Parathyroid adenoma (tissue), 2 donors: ENCODE data around the gene SMOC1.

Experiments used
- H2AFZ ChIP-seq: fragments of 300-600 bp; sonication (generic); one replicate; pipeline ENCODE4 v1.7.0; 2017; ENCODE audit warnings: antibody characterized with exemption, mild to moderate bottlenecking
- H3K27ac ChIP-seq: fragments of 300-600 bp; sonication (generic); one replicate; pipeline ENCODE4 v1.7.0; 2017
- H3K27me3 ChIP-seq: fragments of 300-600 bp; sonication (generic); one replicate; pipeline ENCODE4 v1.7.0; 2017; ENCODE audit warnings: low read length; ENCODE audit not compliant: control insufficient read depth, insufficient read depth
- H3K36me3 ChIP-seq: fragments of 300-600 bp; sonication (generic); one replicate; pipeline ENCODE4 v1.7.0; 2017; ENCODE audit warnings: low read length; ENCODE audit not compliant: control insufficient read depth, insufficient read depth
- H3K4me1 ChIP-seq: fragments of 300-600 bp; sonication (generic); one replicate; pipeline ENCODE4 v1.7.0; 2017; ENCODE audit warnings: control low read depth
- H3K4me2 ChIP-seq: fragments of 300-600 bp; sonication (generic); one replicate; pipeline ENCODE4 v1.7.0; 2017; ENCODE audit warnings: low read length
- H3K4me3 ChIP-seq: fragments of 300-600 bp; sonication (generic); one replicate; pipeline ENCODE4 v1.7.0; 2017; ENCODE audit warnings: low read depth, low read length
- H3K79me2 ChIP-seq: fragments of 300-600 bp; sonication (generic); one replicate; pipeline ENCODE4 v1.7.0; 2017; ENCODE audit warnings: control low read depth
- H3K9ac ChIP-seq: fragments of 300-600 bp; sonication (generic); one replicate; pipeline ENCODE4 v1.7.0; 2017; ENCODE audit warnings: mild to moderate bottlenecking
- H3K9me3 ChIP-seq: fragments of 300-600 bp; sonication (generic); one replicate; pipeline ENCODE4 v1.7.0; 2017; ENCODE audit warnings: low read length; ENCODE audit not compliant: control insufficient read depth
- TF ChIP-seq, protein P1 (sequence below): fragments of 300-600 bp; sonication (generic); IDR thresholded peaks from one replicate; pipeline ENCODE4 v1.7.0; 2017; ENCODE audit warnings: antibody characterized with exemption, mild to moderate bottlenecking
- donor health status: primary hyperparathyroidism.

SMOC1 gene

GRCh38 chr14:69853774-69854173, 25.4 kb upstream of the SMOC1 start:
- no peak overlapping the region for H3K9ac ChIP-seq
- TF ChIP-seq, protein P1, sequence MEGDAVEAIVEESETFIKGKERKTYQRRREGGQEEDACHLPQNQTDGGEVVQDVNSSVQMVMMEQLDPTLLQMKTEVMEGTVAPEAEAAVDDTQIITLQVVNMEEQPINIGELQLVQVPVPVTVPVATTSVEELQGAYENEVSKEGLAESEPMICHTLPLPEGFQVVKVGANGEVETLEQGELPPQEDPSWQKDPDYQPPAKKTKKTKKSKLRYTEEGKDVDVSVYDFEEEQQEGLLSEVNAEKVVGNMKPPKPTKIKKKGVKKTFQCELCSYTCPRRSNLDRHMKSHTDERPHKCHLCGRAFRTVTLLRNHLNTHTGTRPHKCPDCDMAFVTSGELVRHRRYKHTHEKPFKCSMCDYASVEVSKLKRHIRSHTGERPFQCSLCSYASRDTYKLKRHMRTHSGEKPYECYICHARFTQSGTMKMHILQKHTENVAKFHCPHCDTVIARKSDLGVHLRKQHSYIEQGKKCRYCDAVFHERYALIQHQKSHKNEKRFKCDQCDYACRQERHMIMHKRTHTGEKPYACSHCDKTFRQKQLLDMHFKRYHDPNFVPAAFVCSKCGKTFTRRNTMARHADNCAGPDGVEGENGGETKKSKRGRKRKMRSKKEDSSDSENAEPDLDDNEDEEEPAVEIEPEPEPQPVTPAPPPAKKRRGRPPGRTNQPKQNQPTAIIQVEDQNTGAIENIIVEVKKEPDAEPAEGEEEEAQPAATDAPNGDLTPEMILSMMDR = no peak

GRCh38 chr14:69854598-69854997, 24.6 kb upstream of the SMOC1 start:
- H3K27me3 ChIP-seq = no peaks in the 10 kb centered on the region

More at GRCh38 chr14:69853774-69854173, 25.4 kb upstream of the SMOC1 start:
- no peak overlapping the region for H3K4me3 ChIP-seq
- H2AFZ ChIP-seq = no peak overlapping the region
- H3K27me3 ChIP-seq = no peaks in the 10 kb centered on the region
- H3K9me3 ChIP-seq = no peaks in the 10 kb centered on the region
- no peaks in the 10 kb centered on the region for H3K36me3 ChIP-seq
- H3K4me1 ChIP-seq = no peaks in the 10 kb centered on the region
- H3K27ac ChIP-seq = no peak overlapping the region
- H3K4me2 ChIP-seq = no peak overlapping the region
- H3K79me2 ChIP-seq = no peaks in the 10 kb centered on the region

DNA sequence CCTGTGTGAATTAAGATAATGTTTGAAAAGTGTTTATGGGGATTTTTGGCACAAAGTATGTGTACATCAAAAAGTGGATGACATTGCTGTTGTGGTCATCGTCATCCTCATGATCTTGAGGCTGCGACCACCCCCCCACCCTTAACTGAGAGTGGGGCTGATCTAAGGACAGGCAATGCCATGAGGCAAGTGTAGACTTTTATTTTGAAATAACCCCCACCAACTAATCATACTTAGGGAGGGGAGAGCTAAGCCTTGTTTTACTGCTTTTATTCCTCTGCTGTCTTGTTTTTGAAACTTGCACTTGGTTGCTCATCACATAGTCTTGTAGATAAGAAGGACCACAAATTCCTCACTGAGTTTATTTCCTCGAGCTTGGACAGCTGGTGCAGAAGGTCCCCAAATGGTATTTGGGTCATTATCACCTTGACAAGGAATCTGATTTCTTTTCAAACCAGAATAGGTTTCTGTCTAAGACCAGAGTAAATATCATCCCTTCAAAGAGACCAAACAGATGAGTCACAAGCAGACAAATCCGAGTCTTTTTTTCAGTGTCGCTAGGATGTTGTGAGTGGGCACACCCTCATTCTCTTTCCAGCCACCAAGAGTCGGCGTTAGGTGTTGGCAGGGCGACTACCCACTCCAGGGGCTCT, 23.9 kb upstream of the SMOC1 start:
- Histone ChIP-seq H3K9ac (no peak overlapping the region), H3K9me3 (no peaks in the 10 kb centered on the region), H3K79me2 (no peaks in the 10 kb centered on the region), H2AFZ (no peak overlapping the region), H3K4me3 (no peak overlapping the region), H3K4me1 (no peaks in the 10 kb centered on the region), H3K27me3 (no peaks in the 10 kb centered on the region), H3K36me3 (no peaks in the 10 kb centered on the region), H3K27ac (no peak overlapping the region), H3K4me2 (no peak overlapping the region)
- TF ChIP-seq, protein P1 = no peak

More at GRCh38 chr14:69854598-69854997, 24.6 kb upstream of the SMOC1 start:
- no peak overlapping the region for H2AFZ ChIP-seq
- no peak overlapping the region for H3K27ac ChIP-seq
- H3K36me3 ChIP-seq = no peaks in the 10 kb centered on the region
- no peaks in the 10 kb centered on the region for H3K79me2 ChIP-seq
- no peaks in the 10 kb centered on the region for H3K9me3 ChIP-seq
- TF ChIP-seq, protein P1 = no peak
- no peak overlapping the region for H3K4me3 ChIP-seq
- H3K9ac ChIP-seq = no peak overlapping the region
- H3K4me2 ChIP-seq = no peak overlapping the region
- H3K4me1 ChIP-seq = no peaks in the 10 kb centered on the region

DNA sequence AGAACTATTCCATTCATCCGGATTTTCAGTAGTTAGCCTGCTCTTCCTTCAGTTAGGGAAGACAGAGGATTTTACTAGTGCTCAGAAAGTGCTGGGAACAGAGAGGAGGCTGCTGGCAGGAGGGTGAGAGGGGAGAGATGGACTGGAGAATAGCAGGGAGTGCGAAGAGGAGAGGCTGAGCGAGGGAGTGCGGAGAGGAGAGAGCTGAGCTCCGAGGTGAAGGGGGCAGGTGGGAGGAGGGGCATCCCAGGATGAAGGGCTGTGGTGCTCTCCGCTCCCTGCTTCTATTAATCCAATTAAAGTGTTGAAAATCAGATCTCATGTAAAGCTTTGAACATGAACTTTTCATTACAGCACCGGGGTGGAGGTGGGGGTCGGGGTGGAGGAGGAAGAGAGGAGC, 20.4 kb upstream of the SMOC1 start:
- Histone ChIP-seq H3K9ac (no peak overlapping the region), H3K79me2 (no peaks in the 10 kb centered on the region), H3K9me3 (no peaks in the 10 kb centered on the region), H2AFZ (no peak overlapping the region), H3K36me3 (no peaks in the 10 kb centered on the region), H3K4me1 (no peaks in the 10 kb centered on the region), H3K4me2 (no peak overlapping the region), H3K27me3 (no peaks in the 10 kb centered on the region), H3K4me3 (no peak overlapping the region), H3K27ac (no peak overlapping the region)
- TF ChIP-seq, protein P1 = no peak

DNA sequence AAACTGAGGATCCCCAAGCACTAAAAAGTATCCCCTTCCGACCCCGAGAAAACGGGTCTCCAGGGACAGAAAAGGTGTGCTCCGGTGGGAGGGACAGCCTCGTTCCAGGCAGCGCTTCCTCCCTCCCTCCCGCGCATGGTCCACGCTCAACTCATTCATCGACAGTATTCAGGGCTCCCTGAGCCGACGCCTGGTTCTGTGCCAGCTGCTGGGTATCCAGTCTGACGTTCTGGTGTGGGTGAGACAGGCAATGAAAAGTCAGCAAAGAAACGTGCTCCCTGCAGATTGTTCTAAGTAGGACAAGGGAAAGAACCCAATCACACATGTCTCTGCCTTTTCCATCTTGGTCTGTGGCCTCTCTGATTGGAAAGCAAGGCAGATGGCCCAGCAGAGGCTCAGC, 19.6 kb upstream of the SMOC1 start:
- Histone ChIP-seq H3K4me1 (no peaks in the 10 kb centered on the region), H3K27me3 (no peaks in the 10 kb centered on the region), H3K79me2 (no peaks in the 10 kb centered on the region), H3K9me3 (no peaks in the 10 kb centered on the region), H3K4me2 (no peak overlapping the region), H3K27ac (no peak overlapping the region), H2AFZ (no peak overlapping the region), H3K4me3 (no peak overlapping the region), H3K36me3 (no peaks in the 10 kb centered on the region), H3K9ac (no peak overlapping the region)
- TF ChIP-seq, protein P1 = no peak
